NCI-H2081 treated with DMSO at 0.1 percent for 48 hours (cell line): Measurements from ENCODE around the gene CDH15.

Experiments
- DNase-seq: peaks from one replicate; lab custom pipeline; 2025; lab: John Stamatoyannopoulos, UW

Gene CDH15

DNA sequence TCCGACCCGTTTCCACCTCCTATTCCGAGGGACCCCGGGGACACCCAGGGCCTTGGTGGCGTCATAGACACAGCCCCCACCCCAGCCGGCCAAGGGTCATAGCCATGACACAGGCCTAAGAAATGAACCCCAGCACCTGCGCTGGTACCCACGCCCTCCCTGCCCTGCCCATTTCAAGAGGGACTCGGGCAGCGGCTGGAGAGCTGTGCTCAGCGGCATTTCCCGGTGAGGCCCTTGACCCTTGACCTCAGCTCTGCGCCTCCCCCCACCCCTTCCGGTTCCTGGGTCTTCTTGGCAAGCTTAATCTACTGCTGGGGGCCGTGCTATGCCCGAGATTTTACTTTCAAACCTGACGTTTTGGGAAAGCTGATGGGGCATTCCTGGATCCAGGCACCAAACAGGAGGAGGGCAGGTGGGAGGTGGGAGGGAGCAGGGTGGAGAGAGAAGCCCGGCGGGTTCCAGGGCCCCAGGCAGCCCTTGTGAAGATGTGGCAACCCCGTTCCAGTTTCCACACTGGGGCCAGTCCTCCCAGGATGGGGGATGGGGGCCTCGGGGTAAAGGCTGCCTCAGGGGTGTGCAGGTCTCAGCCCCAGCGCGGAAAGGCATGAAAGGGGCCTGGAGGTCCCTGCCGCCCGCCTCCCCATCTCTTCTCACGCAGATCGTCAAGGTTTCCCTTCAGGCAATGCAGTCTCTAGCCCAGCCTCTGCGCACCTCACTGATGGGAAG is 28.7 kb downstream of the CDH15 start, which contains the start of gene SLC22A31:
SLC22A31 (minus strand) TSS at position 414 of the 726 bp plus-strand sequence; CDS start at position 378, 36 bp downstream.
- DNase-seq, result no peak

DNA sequence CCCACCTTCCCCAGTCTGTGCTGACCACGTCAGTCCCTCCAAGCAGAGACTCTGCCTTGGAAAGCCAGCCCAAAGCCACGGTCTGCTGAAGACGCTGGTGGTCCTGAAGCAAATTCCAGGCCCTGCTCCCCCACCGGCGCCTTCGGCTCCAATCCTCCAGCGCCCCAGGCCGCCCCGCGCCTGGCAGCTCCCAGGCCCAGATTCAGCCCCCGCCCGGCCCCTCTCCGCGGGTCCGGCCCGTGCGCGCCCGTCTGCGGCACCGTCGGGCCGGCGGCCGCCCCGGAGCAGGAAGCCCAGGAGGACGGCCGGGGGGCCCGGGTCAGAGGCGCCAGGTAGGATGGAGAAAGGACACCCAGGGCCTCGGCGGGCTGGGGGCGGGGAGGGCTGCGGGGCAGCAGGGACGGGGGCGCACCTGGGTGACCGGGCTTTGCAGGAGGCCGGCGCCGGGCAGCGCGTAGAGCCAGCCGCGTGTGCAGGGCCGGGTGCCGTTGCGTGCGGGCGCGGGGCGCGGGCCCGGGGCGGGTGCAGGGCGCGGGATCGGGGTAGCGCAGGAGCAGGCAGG is 29.4 kb downstream of the CDH15 start:
- no peak for DNase-seq

DNA sequence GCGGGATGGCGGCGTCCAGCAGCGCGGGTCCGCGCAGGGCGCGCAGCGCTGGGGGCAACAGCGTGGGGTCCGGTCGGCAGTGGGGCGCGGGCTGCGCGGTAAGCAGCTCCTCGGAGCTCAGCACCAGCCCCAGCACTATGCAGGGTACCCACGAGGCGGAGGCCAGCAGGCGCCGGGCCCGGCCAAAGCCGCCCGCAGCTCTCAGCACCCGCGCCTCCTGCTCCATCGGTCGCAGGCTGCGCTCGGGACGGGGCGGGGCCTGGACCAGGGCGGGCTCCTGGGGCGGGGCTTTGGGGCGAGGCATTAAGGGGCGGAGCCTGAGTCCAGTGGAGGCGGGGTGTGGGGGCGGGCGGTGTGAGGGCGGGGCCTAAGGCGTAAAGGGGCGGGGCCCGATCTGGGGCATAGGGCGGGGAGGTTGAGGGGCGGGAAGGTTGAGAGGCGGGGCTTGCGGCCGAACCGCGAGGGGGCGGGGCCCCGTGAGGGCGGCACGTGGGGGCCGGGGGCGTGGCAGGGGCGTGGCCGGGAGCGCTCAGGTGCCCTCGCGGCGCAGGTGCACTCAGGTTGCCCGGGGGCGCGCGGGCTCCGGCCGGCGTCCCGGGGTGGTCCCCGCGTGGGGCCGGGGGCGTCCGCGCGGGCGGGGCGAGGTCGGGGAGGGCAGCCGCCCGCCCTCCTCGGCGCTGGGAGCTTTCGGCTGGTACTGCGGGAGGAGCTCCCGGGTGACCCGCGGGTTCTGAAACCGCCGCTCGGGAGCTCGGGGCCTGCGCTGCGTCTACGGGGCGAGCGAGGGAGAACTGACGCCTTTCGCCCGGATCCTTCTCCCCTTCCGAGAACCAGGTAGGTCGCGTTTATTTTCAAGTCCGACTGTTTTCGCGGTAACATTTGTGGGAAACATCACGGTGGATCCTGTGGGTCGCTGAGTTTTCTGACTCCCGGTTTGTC is 30.2 kb downstream of the CDH15 start:
- DNase-seq, result no peak

DNA sequence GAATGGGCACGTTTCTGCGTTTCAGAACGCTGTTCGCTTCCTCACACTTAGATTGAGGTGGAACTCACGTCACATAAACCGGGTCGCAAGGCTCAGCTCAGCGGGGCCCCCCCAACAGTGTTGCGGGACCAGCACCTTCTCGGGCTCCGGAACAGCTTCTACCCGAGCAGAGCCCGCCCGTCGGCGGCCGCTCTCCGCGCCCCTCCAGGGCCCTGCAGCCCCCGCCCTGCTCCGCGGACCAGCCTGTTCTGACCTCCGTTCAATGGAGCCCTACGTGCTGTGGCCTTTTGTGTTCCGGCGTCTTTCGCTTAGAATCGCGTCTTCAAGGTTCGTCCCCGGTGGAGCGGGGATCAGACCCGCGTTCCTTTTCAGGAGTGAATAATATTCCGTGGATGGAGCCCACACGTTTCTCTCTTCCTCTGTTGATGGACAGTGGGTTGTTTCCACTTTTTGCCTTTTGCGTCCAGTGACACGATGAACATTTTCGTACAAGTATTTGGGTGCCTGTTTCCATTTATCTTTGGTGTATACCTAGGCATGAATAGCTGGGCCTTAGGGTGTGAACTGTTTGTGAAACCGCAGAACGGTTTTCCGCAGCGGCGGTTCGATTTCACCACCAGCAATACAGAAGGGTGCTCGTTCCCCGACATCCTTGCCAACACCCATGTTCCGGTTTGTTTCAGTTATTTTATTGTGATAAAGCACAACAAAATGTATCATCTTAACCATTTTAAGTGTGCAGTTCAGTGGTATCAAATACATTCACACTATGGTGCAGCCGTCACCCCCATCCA is 31.1 kb downstream of the CDH15 start:
- DNase-seq, result no peak

DNA sequence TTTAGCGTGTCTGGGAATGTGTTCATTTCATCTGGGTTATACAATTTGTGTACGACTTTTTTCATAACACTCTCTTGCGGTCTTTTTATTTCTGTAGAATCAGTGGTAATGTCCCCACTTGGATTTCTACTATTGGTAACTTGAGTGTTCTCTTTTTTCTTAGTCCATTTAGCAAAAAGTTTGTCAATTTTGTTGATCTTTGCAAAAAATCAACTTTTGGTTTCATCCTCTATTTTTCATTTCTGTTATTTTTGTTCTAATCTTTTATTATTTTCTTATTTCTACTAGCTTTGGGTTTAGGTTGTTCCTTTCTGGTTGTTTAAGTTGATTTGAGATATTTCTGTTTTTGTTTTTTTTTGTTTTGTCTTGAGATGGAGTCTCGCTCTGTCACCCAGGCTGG is 36.4 kb downstream of the CDH15 start:
- no peak for DNase-seq

DNA sequence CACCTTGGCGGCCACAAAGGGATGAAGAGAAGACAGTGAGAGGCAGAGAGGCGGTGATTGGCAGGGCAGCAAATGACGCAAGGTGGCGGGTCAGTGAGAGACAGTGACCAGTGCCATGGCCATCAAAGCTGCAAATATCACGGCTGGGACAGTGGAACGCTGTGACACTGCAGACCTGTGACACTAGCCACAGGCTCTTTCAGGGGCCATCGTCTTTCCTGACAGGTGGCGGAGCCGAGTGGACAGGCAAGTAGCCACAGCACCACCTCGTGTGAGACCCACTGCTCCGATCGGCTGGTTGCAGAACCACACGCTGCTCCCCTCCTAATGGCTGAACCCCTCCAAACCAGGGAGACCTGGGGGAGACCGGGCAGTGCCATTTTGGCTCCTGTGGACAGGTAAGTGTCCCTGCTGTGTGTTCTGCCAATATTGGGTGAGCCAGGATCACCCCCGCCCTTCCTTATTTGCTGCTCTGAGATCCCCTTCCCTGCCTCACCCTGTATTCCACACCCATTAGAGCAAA is 38.0 kb downstream of the CDH15 start:
- DNase-seq, result no peak

DNA sequence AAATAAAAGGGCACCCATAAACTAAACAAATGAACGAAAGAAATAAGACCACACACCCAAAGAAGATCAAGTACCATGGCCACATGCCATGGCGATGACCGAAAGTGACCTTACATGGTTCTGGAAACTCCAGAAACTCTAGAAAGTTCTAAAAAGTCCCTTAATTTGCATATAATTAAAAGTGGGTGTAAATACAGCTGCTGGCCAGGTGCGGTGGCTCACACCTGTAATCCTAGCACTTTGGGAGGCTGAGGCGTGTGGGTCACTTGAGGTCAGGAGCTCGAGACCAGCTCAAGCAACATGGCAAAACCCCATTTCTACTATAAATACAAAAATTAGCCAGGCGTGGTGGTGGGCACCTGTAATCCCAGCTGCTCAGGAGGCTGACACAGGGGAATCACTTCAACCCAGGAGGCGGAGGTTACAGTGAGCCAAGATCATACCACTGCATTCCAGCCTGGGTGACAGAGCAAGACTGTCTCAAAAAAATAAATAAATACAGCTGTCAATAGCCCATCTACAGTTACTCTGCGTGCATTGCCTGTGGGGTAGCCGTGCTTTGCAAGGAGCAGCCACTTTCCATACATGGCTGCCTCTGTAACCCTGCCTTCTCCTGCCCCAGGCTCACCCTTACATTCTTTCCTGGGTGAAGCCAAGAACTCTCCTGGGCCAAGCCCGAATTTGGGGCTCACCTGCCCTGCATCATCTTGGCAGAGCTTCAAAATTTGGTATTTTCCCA is 38.8 kb downstream of the CDH15 start:
- no peak for DNase-seq

DNA sequence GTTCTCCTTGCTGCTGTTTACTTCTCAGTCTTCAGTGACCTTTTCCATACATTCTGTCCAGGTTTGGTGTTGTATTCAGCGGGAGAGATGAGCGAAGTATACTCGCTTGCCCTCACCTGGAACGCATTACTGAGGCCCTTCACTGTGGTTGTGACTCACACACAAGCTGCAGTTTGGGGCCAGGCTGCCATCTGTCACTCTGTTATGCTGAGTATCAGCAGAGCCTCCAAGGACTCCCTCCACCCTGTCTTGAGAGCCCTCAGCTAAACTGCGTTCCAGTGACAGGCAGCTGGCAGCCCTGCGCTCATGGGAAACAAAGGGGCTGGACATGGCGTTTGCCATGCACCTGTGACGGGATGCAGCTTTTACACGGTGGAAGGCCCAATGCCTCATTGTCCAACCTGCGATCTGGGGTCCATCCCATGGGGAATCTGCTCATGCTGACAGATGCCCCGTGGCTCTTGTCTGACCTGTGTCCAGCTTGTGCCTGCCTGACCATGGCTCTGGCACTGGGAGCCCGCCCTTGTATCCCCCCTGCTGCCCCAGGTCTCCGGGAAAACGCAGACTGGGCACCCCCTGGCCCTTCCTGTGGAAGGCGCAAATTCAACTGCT is 39.5 kb downstream of the CDH15 start:
- no peak for DNase-seq

DNA sequence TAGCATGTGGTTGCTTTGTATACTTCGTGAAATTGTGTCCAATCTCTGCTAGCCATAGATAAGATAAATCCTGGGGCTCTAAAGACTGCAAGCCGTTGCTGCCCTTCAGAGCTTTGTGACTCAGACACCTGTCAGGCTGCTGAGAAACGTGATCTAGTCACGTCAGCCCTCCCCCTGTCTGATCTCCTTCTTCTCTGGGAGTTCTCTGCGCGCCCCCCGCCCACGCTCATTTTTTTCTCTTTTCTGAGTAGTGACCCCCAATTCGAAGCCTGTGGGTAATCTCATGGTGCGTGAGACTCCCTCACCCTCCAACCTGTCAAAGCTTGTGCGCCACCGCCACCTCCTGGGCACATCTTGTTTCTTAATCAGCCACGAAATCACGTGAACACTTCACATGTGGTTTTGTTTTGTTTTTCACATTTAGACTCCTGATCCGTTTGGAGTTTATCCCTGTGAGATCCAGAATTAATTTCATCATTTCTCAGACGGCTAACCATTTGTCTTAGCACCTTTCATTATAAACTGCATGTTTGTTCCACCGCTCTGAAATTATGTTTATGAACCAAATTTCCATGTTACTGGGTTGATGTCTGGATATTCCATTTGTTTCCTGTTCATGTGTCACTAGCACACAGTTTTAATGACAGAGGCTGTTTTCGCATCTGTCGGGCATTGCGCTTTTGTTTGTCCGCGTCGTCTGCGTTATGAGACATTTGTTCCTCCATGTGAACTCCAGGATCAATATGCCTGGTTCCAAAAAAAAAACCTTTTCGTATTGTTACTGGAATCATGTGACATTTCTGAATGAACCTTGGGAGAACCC is 45.0 kb downstream of the CDH15 start:
- DNase-seq, result no peak

DNA sequence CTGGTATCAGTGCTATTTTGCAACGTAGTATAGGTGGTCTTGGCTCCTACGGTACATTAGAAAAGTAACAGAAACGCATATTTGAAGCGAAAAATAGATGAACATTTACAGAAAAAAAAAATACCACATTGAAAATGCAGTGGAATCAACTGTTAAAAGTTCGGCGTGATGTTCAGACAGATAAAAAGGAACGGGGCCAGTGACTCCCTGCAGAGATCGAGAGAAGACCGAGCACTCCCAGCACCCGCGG is 45.5 kb downstream of the CDH15 start:
- no peak for DNase-seq

DNA sequence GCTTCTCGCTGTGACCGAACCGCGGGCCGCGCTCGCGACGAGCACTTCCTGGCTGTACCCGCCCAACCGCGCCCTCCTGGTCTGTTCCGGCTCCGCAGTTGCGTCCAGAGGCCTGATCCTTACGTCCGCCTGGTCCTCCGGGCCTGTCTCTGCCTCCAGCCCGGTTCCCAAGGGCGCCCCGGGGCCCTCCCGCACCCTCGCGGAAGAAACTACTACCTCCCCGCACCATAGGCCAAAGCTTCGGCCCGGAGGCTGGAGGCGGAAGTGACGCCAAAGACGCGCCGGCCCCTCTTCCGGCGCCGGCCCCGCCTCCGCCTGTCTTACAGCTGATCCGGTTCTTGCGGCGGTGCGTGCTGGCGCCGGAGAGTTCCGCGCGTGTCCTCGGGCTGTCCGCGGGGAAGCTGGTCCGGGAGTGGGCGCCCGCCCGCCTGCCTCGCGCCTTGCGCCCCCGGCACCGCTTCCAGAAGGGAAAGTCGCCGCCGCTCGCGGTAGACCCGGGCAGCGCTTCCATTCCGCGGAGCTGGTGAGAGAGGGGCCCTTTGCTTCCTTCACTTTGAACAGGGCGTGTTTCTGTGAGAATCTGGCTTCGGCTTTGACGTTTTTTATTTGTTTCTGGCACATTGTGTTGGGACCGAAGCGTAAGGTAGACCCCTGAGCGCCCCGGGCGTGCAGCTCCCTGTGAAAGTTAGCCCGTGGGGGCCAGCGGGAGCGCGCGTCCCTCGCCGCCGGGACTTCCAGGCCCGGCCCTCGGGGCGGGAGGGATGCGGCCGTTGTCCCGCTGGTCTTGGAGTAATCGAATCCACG is 46.0 kb downstream of the CDH15 start, which contains the start of gene ZNF778:
ZNF778 (plus strand) TSS at position 316 of the 804 bp plus-strand sequence. CDS start 3,425 bp downstream, outside the sequence.
- no peak for DNase-seq

DNA sequence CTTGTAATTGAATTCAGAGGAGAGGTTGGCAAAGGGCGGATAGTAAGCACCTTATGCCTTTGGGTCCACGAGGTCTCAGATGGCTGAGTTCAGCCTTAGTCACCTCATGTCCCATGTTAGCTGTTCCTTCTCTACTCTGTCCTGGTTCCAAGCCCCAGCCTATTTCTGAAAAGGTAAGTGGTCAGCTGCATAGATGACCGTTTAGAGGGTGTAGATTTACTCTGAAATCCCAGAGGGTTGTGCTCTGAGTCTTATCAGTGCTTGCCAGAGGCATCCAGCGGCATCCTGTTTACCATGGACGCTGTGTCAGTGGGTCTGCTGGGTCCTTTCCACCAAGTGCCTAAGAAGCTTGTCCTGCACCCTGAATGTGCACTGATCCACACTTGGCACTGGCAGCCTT is 47.8 kb downstream of the CDH15 start:
- no peak for DNase-seq

DNA sequence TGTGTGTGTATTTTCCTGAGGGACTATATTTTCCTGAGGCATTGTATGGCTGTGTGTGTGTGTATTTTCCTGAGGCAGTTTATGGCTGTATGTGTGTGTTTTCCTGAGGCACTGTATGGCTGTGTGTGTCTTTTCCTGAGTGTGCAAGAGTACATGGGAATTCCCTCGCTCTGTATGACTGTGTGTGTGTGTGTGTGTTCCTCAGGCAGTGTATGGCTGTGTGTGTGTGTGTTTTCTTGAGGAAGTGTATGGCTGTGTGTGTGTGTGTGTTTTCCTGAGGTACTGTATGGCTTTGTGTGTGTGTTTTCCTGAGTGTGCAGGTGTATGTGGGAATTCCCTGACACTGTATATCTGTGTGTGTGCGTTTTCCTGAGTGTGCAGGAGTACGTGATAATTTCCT is 50.1 kb downstream of the CDH15 start:
- no peak for DNase-seq

DNA sequence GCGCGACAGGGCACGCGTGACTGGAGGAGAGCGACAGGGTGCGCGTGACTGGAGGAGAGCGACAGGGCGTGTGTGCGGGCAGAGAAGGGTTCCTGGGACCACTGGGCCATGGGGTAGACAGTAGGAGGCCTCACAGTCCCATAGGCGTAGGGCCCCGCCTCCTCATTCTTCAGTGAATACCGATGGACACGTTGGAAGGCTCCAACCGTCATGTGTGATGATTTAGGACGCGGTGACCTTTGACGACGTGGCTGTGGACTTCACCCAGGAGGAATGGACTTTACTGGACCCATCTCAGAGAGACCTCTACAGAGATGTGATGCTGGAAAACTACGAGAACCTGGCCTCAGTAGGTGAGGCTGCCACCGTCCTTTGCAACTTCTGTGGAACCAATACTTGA is 51.4 kb downstream of the CDH15 start:
- no peak for DNase-seq

DNA sequence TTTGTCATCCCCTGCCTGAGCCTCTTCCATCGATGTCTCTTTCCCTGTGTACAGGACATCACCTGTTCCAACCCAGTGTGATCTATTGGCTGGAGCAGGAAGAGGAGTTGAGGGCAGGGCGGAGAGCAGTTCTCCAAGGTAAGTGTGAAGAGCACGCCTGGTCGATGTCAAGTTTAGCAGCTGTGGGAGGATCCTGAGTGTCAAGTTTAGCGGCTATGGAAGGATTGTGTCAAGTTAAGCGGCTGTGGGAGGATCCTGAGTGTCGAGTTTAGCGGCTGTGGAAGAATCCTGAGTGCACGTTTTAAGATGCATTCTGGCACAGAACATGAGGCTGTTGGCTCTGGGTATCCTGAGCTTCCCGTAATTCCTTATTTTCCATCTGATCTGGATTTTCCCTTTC is 53.1 kb downstream of the CDH15 start:
- no peak for DNase-seq

DNA sequence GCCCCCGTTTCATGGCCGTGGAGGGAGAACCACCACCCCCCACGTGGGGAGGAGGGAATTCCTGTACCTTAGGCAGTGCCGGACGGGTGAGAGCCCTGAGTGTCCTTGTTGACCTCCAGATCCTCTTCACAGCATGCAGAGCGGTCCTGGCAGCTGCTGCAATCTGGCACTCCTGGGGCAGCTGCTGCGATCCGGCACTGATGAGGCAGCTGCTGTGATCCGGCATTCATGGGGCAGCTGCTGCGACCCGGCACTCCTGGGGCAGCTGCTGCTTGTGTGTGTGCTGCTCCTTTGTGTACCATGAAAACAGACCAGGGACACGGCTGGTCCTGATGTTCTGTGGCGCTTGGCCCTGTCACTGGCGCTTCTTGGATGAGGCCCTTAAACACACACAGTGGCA is 58.7 kb downstream of the CDH15 start:
- DNase-seq, result no peak

DNA sequence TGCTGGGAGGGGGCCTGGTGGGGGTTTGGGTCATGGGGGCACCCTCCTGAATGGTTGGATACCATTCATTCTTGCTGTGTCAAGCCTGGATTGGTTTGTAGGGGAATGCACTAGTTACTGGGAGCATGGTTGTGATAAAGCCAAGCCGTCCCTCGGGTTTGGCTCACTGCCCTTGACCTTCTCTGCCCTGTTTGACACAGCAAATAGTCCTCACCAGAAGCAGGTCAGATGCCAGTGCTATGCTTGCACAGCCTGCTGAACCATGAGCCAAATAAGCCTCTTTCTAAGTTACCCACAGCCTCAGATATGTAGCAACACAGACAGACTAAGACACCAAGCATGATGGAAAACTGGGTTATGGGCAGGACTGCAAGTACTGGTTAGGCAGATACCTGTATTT is 60.6 kb downstream of the CDH15 start:
- DNase-seq, result no peak

DNA sequence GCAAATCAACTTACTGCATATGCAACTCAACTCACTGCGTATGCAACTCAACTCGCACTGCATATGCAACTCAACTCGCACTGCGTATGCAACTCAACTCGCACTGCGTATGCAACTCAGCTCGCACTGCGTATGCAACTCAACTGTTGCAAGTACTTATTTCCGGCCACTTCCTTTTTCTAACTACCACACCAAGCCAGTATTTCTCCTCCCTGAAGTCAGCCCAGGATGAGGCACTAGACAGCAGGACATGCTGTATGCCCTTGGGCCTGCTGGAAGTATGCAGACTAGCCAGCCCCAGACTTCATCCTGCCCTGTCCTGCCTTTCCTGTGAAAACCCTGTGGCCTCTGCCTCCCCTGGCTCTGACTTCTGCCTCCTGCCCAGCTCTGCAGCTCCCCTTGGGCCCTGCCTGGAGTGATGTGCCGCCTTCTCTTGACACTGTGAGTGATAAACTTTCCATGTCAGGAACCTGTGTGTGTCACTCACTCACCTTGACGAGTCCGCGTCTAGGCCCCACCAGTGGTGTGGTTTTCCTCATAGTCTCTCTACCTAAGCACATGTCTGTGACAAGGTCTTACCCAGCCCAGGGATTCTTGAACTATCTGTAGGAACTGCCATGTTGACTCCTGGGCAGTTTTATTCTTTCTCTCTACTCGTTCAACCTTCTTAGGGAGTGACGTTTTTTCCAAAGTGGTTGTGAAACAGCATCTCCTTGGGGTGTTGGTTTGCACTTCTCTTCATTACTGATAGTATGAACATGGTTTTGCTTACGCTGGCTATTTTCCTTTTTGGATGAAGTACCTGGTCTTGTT is 62.3 kb downstream of the CDH15 start:
- DNase-seq, result no peak
